Measurements from ENCODE around the gene CHRND. TPM values are rescaled to one million over a fixed set of nuclear protein-coding genes. Genes with fewer than 3 reads are reported as not detected.

CHRND gene
- not detected in 2 replicates for total RNA-seq
- total RNA-seq (2013), result 2.0 TPM
- not detected in 2 replicates for polyA plus RNA-seq
- not detected in 2 replicates for polyA minus RNA-seq

DNA sequence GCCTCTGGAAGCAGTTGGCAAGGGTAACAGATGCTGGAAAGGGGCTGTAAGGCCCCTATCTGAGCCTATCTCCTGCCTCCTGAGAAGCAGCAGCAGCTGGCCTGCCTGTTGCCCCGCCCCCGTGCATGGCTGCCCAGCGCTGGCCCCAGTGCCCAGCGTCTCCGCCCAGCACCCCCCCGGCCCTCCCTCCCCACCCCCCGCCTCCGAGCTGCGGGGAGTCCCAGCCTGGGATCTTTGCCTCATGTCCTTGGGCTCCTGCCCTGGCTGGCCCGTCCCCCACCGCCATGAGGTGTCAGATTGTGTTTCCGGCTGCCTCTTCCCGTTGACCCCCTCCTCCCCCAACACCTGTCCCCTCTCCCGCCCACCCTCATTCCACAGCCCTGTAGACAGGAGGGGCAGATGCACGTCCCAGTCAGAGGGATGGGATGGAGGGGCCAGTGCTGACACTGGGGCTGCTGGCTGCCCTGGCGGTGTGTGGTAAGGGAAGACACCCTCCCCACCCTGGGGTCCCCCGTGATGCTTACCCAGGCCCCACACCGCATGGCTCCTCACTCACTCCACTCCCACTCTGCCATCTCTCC lies at the start of gene CHRND:
Gene CHRND (plus strand): TSS at position 370 of the 581 bp plus-strand sequence. CDS start 56 bp downstream, at position 426.
- intact Hi-C loops (cut with micrococcal nuclease), result no loop called here
- Histone ChIP-seq H3K9me3 (ENCODE audit: control extremely low read depth in 1 of 3, control insufficient read depth in 2 of 3, insufficient read depth in 1 of 3, low read length in 2 of 3) (peaks cover 0 to 16% (median 0%) of the 10 kb centered on the region in 3 donors), H3K27me3 (replicated peaks in 1 of 4; ENCODE audit: control extremely low read depth in 1 of 4, control insufficient read depth in 3 of 4, insufficient read depth in 4 of 4, low read length in 3 of 4) (peaks cover 0 to 45% (median 22%) of the 10 kb centered on the region in 4 experiments), H2AFZ (ENCODE audit: insufficient read depth, low read depth, low read length, poor library complexity, severe bottlenecking) (no peak within 1 kb of the TSS), H3K4me3 (ENCODE audit: control extremely low read depth in 1 of 5, extremely low read depth in 1 of 5, insufficient read depth in 1 of 5, low read depth in 2 of 5, low read length in 4 of 5) (no peak within 1 kb of the TSS), H3K4me2 (replicated peaks; ENCODE audit: low read depth, low read length, poor library complexity, severe bottlenecking) (no peak within 1 kb of the TSS), H3K27ac (ENCODE audit: low read length in 2 of 2) (no peak within 1 kb of the TSS), H3K36me3 (replicated peaks in 1 of 2; ENCODE audit: control extremely low read depth in 1 of 2, control insufficient read depth in 1 of 2, extremely low read depth in 1 of 2, insufficient read depth in 2 of 2, low read length in 1 of 2) (no peaks in the 10 kb centered on the region), H3K9ac (ENCODE audit: low read length) (no peak within 1 kb of the TSS), H4K20me1 (ENCODE audit: control insufficient read depth, insufficient read depth, low read length, poor library complexity, severe bottlenecking) (no peaks in the 10 kb centered on the region), H3K79me2 (ENCODE audit: control insufficient read depth, insufficient read depth, low read length) (no peaks in the 10 kb centered on the region), H3K4me1 (ENCODE audit: control insufficient read depth in 2 of 2, insufficient read depth in 2 of 2, low read length in 2 of 2) (peaks cover 30 to 32% of the 10 kb centered on the region in 2 donors)
- Mint-ChIP-seq H3K4me3 (no peak within 1 kb of the TSS), H3K27ac (no peak within 1 kb of the TSS), H3K4me1 (peaks cover 17% of the 10 kb centered on the region), H3K9me3 (ENCODE audit: insufficient read depth) (no peaks in the 10 kb centered on the region), H3K27me3 (peaks cover 43% of the 10 kb centered on the region)
- no peak for TF ChIP-seq EZH2 (IDR thresholded peaks at IDR 0.05; ENCODE audit: borderline replicate concordance, insufficient read depth, low read depth, low read length, poor library complexity, severe bottlenecking)
- TF ChIP-seq, protein P1, sequence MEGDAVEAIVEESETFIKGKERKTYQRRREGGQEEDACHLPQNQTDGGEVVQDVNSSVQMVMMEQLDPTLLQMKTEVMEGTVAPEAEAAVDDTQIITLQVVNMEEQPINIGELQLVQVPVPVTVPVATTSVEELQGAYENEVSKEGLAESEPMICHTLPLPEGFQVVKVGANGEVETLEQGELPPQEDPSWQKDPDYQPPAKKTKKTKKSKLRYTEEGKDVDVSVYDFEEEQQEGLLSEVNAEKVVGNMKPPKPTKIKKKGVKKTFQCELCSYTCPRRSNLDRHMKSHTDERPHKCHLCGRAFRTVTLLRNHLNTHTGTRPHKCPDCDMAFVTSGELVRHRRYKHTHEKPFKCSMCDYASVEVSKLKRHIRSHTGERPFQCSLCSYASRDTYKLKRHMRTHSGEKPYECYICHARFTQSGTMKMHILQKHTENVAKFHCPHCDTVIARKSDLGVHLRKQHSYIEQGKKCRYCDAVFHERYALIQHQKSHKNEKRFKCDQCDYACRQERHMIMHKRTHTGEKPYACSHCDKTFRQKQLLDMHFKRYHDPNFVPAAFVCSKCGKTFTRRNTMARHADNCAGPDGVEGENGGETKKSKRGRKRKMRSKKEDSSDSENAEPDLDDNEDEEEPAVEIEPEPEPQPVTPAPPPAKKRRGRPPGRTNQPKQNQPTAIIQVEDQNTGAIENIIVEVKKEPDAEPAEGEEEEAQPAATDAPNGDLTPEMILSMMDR (IDR thresholded peaks at IDR 0.05), result no peak
- ATAC-seq (ENCODE audit: low read depth) (no peak), DNase-seq (no peak)
- CTCF ChIA-PET, result interaction anchor here (0.6 kb wide), 1 partner anchor 647 kb away, joined by 5 read pairs; no protein-coding TSS in a partner anchor
- WGBS (ENCODE audit: insufficient coverage), result 38% methylated on average over 8 of the region's 18 CpGs
- POLR2A ChIA-PET, result no interaction called here

DNA sequence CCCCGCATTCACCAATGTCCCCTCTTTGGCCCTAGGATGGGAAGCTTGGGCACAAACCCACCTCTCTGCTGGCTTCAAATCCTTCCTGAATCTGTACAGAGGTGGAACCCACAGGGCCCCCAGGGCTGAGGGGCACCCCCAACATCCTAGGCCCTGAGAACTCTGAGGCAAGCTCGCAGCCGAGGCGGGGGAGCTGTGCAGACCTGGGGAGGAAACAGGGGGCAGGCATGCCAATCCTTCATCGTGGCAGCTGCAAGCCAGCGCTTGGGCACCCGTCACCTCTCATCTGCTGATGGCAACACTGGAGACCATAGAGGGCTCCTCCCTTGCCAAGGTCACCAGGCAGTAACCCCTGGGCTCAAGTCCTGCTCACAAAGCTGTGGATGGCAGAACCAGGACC lies 49.2 kb upstream of the CHRND start:
- intact Hi-C loops (cut with micrococcal nuclease), result no loop called here
- ChIA-PET CTCF (no interaction called here), POLR2A (no interaction called here)
- peaks cover 30% of the 10 kb centered on the region for H3K27me3 Mint-ChIP-seq
- 90% methylated on average over 7 of the region's 7 CpGs for WGBS (ENCODE audit: insufficient coverage)
- H3K4me2 ChIP-seq (replicated peaks; ENCODE audit: low read depth, low read length, poor library complexity, severe bottlenecking), result no peak overlapping the region
- no peaks in the 10 kb centered on the region for H3K79me2 ChIP-seq (ENCODE audit: control insufficient read depth, insufficient read depth, low read length)
- no peaks in the 10 kb centered on the region for H3K4me1 ChIP-seq (ENCODE audit: control insufficient read depth in 2 of 2, insufficient read depth in 2 of 2, low read length in 2 of 2)
- H3K9me3 ChIP-seq (ENCODE audit: control extremely low read depth in 1 of 3, control insufficient read depth in 2 of 3, insufficient read depth in 1 of 3, low read length in 2 of 3), result no peaks in the 10 kb centered on the region
- H3K9ac ChIP-seq (ENCODE audit: low read length), result no peak overlapping the region
- H3K4me3 ChIP-seq (ENCODE audit: control extremely low read depth in 1 of 5, extremely low read depth in 1 of 5, insufficient read depth in 1 of 5, low read depth in 2 of 5, low read length in 4 of 5), result no peak overlapping the region
- H3K27ac ChIP-seq (ENCODE audit: low read length in 2 of 2), result no peak overlapping the region
- no peak overlapping the region for H2AFZ ChIP-seq (ENCODE audit: insufficient read depth, low read depth, low read length, poor library complexity, severe bottlenecking)
- no peaks in the 10 kb centered on the region for H3K36me3 ChIP-seq (replicated peaks in 1 of 2; ENCODE audit: control extremely low read depth in 1 of 2, control insufficient read depth in 1 of 2, extremely low read depth in 1 of 2, insufficient read depth in 2 of 2, low read length in 1 of 2)
- no peaks in the 10 kb centered on the region for H4K20me1 ChIP-seq (ENCODE audit: control insufficient read depth, insufficient read depth, low read length, poor library complexity, severe bottlenecking)
- no peak overlapping the region for H3K4me3 Mint-ChIP-seq
- no peaks in the 10 kb centered on the region for H3K4me1 Mint-ChIP-seq
- H3K9me3 Mint-ChIP-seq (ENCODE audit: insufficient read depth), result peaks cover 9% of the 10 kb centered on the region
- ATAC-seq (ENCODE audit: low read depth) (no peak), DNase-seq (no peak)
- H3K27ac Mint-ChIP-seq, result no peak overlapping the region
- no peak for TF ChIP-seq EZH2 (IDR thresholded peaks at IDR 0.05; ENCODE audit: borderline replicate concordance, insufficient read depth, low read depth, low read length, poor library complexity, severe bottlenecking)
- TF ChIP-seq, protein P1 (IDR thresholded peaks at IDR 0.05), result no peak
- peaks cover 0 to 12% (median 0%) of the 10 kb centered on the region in 4 experiments for H3K27me3 ChIP-seq (replicated peaks in 1 of 4; ENCODE audit: control extremely low read depth in 1 of 4, control insufficient read depth in 3 of 4, insufficient read depth in 4 of 4, low read length in 3 of 4)
